ENCODE results near the gene GRIK4.

DNA sequence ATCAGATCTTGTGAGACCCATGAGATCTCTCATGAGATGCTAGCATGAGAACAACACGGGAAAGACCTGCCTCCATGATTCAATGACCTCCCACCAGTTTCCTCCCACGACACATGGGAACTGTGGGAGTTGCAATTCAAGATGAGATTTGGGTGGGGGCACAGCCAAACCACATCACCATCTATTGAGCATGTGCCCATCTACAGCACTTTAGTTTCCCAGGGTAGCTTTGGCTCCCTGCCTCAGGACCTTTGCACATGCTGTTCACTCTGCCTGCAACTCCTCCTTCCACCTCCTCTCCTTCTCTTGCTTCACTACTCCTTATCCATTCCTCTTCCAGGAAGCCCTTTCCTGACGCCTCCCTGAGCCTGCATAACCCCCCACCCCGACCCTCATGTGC lies 17.2 kb downstream of the GRIK4 start:
- TF ChIP-seq EZH2 (IDR thresholded peaks at IDR 0.05; ENCODE audit: borderline replicate concordance, low read depth, low read length, severe bottlenecking) (no peak), JUN (IDR thresholded peaks at IDR 0.05; ENCODE audit: borderline replicate concordance, insufficient read depth, insufficient read length, low read depth) (no peak), POLR2A (IDR thresholded peaks at IDR 0.05; ENCODE audit: low read depth, low read length) (no peak), POLR2AphosphoS5 (IDR thresholded peaks at IDR 0.05; ENCODE audit: insufficient read depth, low read depth, low read length) (no peak)
- TF ChIP-seq, protein P1, sequence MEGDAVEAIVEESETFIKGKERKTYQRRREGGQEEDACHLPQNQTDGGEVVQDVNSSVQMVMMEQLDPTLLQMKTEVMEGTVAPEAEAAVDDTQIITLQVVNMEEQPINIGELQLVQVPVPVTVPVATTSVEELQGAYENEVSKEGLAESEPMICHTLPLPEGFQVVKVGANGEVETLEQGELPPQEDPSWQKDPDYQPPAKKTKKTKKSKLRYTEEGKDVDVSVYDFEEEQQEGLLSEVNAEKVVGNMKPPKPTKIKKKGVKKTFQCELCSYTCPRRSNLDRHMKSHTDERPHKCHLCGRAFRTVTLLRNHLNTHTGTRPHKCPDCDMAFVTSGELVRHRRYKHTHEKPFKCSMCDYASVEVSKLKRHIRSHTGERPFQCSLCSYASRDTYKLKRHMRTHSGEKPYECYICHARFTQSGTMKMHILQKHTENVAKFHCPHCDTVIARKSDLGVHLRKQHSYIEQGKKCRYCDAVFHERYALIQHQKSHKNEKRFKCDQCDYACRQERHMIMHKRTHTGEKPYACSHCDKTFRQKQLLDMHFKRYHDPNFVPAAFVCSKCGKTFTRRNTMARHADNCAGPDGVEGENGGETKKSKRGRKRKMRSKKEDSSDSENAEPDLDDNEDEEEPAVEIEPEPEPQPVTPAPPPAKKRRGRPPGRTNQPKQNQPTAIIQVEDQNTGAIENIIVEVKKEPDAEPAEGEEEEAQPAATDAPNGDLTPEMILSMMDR (IDR thresholded peaks at IDR 0.05; ENCODE audit: extremely low read depth in 1 of 2, insufficient read depth in 1 of 2, low read depth in 1 of 2, low read length in 2 of 2): no peak
